ENCODE measurements around the gene AK9. TPM values are rescaled to one million over a fixed set of nuclear protein-coding genes. Genes with fewer than 3 reads are reported as not detected.

AK9 gene
- total and polyA plus RNA-seq, 2 of the 8 experiments (the other 6 are each of a cell fraction or from before 2014, with no cell fraction given), result 1.8 to 2.2 TPM

GRCh38 chr6:109717971-109718370 lies 27.0 kb upstream of the AK9 start:
- no peak overlapping the region for H3K27ac ChIP-seq (ENCODE audit: low read depth, low read length)
- no peaks in the 10 kb centered on the region; a peak in 1 of 8 replicates for H3K36me3 ChIP-seq (ENCODE audit: control insufficient read depth in 2 of 4, insufficient read depth in 4 of 4, low read length in 3 of 4)
- H2BK20ac ChIP-seq (ENCODE audit: low read length), result no peak overlapping the region
- H2BK15ac ChIP-seq (ENCODE audit: low read length), result no peak overlapping the region
- H3K56ac ChIP-seq (replicated peaks; ENCODE audit: insufficient read length, low read depth, low read length), result no peak overlapping the region
- no peak overlapping the region for H4K91ac ChIP-seq (replicated peaks; ENCODE audit: insufficient read length, low read length)
- no peaks in the 10 kb centered on the region; the same call in none of the 2 replicates for H3K79me1 ChIP-seq (ENCODE audit: low read depth, low read length)
- H3K4ac ChIP-seq (replicated peaks; ENCODE audit: insufficient read length, low read depth, low read length), result no peak overlapping the region
- peaks cover 0 to 3% of the 10 kb centered on the region in 2 experiments; a peak in 1 of 4 replicates for H3K79me2 ChIP-seq (ENCODE audit: control insufficient read depth in 1 of 2, insufficient read depth in 2 of 2, low read length in 2 of 2)
- no peak overlapping the region for H3K23ac ChIP-seq (ENCODE audit: insufficient read length)
- no peak overlapping the region for H2AFZ ChIP-seq (ENCODE audit: low read length)
- no peak overlapping the region for H3K14ac ChIP-seq (ENCODE audit: insufficient read length)
- H3K18ac ChIP-seq (ENCODE audit: extremely low read depth, low read length), result no peak overlapping the region
- H3K23me2 ChIP-seq (ENCODE audit: low read depth, low read length), result no peaks in the 10 kb centered on the region
- no peak for TF ChIP-seq CEBPB (IDR thresholded peaks at IDR 0.05; ENCODE audit: low read depth, low read length)
- no peak for TF ChIP-seq KDM1A (IDR thresholded peaks at IDR 0.05; ENCODE audit: borderline replicate concordance, low read length)
- TF ChIP-seq SAP30 (IDR thresholded peaks at IDR 0.05; ENCODE audit: insufficient read depth, insufficient replicate concordance, low read length), result no peak
- no peak for TF ChIP-seq SIN3A (conservative IDR thresholded peaks at IDR 0.05 in 1 of 2, IDR thresholded peaks at IDR 0.05 in 1 of 2; ENCODE audit: low read depth in 1 of 2, low read length in 2 of 2)
- DNase-seq (ENCODE audit: low read depth in 1 of 2, low spot score in 2 of 2) (no peak), FAIRE-seq (no peak)
- no peak overlapping the region for H4K8ac ChIP-seq (ENCODE audit: extremely low read depth, insufficient read depth, low read length)
- H3K27me3 ChIP-seq (replicated peaks in 1 of 4; ENCODE audit: control insufficient read depth in 3 of 4, extremely low read depth in 1 of 4, insufficient read depth in 3 of 4, low read length in 3 of 4), result peaks cover 0 to 1% (median 0%) of the 10 kb centered on the region in 4 experiments; a peak in 1 of 7 replicates
- no peak overlapping the region for H2BK12ac ChIP-seq (ENCODE audit: low read depth, low read length)
- H3K4me3 ChIP-seq (ENCODE audit: extremely low read depth in 1 of 4, insufficient read depth in 2 of 4, low read depth in 3 of 4, low read length in 4 of 4), result no peak overlapping the region
- no peaks in the 10 kb centered on the region for H3K4me1 ChIP-seq (replicated peaks in 1 of 4; ENCODE audit: control insufficient read depth in 3 of 4, insufficient read depth in 4 of 4, low read length in 3 of 4)
- ChIA-PET POLR2A (ENCODE audit: partially characterized antibody) (no interaction called here), CTCF (ENCODE audit: partially characterized antibody) (interaction anchor here (1.0 to 3.4 kb wide), 3 partner anchors 13 to 321 kb away, joined by 4 to 19 read pairs (median 15); no protein-coding TSS in a partner anchor)
- no peak overlapping the region for H2AK5ac ChIP-seq (ENCODE audit: low read depth, low read length)
- H4K5ac ChIP-seq (ENCODE audit: insufficient read length, low read depth, low read length), result no peak overlapping the region
- H2BK120ac ChIP-seq (replicated peaks; ENCODE audit: low read depth, low read length), result no peak overlapping the region
- H2BK5ac ChIP-seq (ENCODE audit: low read depth, low read length), result no peak overlapping the region
- no peak overlapping the region for H3K4me2 ChIP-seq (ENCODE audit: insufficient read depth in 1 of 2, low read depth in 2 of 2, low read length in 2 of 2)
- H4K20me1 ChIP-seq (replicated peaks in 1 of 2; ENCODE audit: control insufficient read depth in 1 of 2, insufficient read depth in 2 of 2, low read length in 2 of 2), result peaks cover 0 to 4% of the 10 kb centered on the region in 2 experiments
- no peaks in the 10 kb centered on the region for H3K9me3 ChIP-seq (ENCODE audit: insufficient read depth in 2 of 2, low read depth in 1 of 2, low read length in 1 of 2)
- WGBS, 2 experiments (ENCODE audit: extremely low coverage in 1 of 2, insufficient coverage in 1 of 2, insufficient read length in 1 of 2, insufficient replicate concordance in 2 of 2, low coverage in 1 of 2, low lambda C conversion rate in 2 of 2, missing lambda C conversion rate in 1 of 2), result 94% methylated on average over 2 of the region's 2 CpGs; no CpG with 5 or more reads in 1 of the 2 experiments
- H3K9ac ChIP-seq (replicated peaks in 1 of 4; ENCODE audit: extremely low read depth in 1 of 4, low read depth in 3 of 4, low read length in 3 of 4), result no peak overlapping the region
